ENCODE measurements around the gene NAAA.
"Not testable (repeated sequence)": the region's sequence is repeated elsewhere in the genome, so short reads cannot be mapped to it uniquely, and the experiment has no call there.

The NAAA gene

GRCh38 chr4:75919920-75920319 lies 20.9 kb downstream of the NAAA start:
- peak in 1 of 51 donors; percentile 49 for DNase-seq

GRCh38 chr4:75916091-75916661 lies 24.6 kb downstream of the NAAA start:
- DNase-seq, result peak in 15 of 51 donors; percentile 1 to 56 (median 3)

- no peak for DNase-seq
These were observed 27.8 kb downstream of the NAAA start for GRCh38 chr4:75912968-75913367.

- DNase-seq, result not testable (repeated sequence)
These were observed 30.0 kb downstream of the NAAA start for GRCh38 chr4:75910831-75911230.

GRCh38 chr4:75909405-75909804 lies 31.4 kb downstream of the NAAA start:
- no peak for DNase-seq

- DNase-seq, result no peak
These were observed 32.3 kb downstream of the NAAA start for GRCh38 chr4:75908555-75908954.

- no peak for DNase-seq
These were observed 32.8 kb downstream of the NAAA start for GRCh38 chr4:75907966-75908365.

- no peak for DNase-seq
These were observed 36.7 kb downstream of the NAAA start for GRCh38 chr4:75904076-75904475.

- no peak for DNase-seq
These were observed 38.5 kb downstream of the NAAA start, which contains the start of gene PPEF2 for GRCh38 chr4:75902352-75902751. TSS of gene PPEF2 (minus strand) at chr4:75902452. CDS start at chr4:75896325, 6,127 bp downstream.

- no peak for DNase-seq
These were observed 42.3 kb downstream of the NAAA start for GRCh38 chr4:75898536-75898935.

GRCh38 chr4:75895744-75896314 lies 45.0 kb downstream of the NAAA start:
- no peak for DNase-seq

GRCh38 chr4:75892508-75892907 lies 48.3 kb downstream of the NAAA start:
- no peak for DNase-seq

- DNase-seq, result no peak
These were observed 49.2 kb downstream of the NAAA start for GRCh38 chr4:75891611-75892010.

GRCh38 chr4:75889537-75890199 lies 51.1 kb downstream of the NAAA start:
- no peak for DNase-seq

- DNase-seq, result peak in 1 of 51 donors; percentile 3
These were observed 54.7 kb downstream of the NAAA start for GRCh38 chr4:75886104-75886503.

- no peak for DNase-seq
These were observed 59.3 kb downstream of the NAAA start for GRCh38 chr4:75881476-75881875.

- DNase-seq, result no peak
These were observed 60.5 kb downstream of the NAAA start for GRCh38 chr4:75880278-75880677.

- no peak for DNase-seq
These were observed 62.5 kb downstream of the NAAA start for GRCh38 chr4:75878246-75878756.

GRCh38 chr4:75876218-75876617 lies 64.6 kb downstream of the NAAA start:
- no peak for DNase-seq

- DNase-seq, result no peak
These were observed 71.7 kb downstream of the NAAA start for GRCh38 chr4:75869100-75869499.

- no peak for DNase-seq
These were observed 73.7 kb downstream of the NAAA start for GRCh38 chr4:75867130-75867529.
